Stimulated activated CD4-positive, alpha-beta T cell treated with anti-CD3 and anti-CD28 coated beads, Interleukin-15, amount 100 ng/mL, for 24 hours (primary cell): ENCODE measurements around the gene RLN1.
"Not testable (repeated sequence)": the region's sequence is repeated elsewhere in the genome, so short reads cannot be mapped to it uniquely, and the experiment has no call there.

Experiments
- DNase-seq: peaks from one replicate; pipeline ENCODE4 v3.0.0-alpha.2; 2020

The RLN1 gene

DNA sequence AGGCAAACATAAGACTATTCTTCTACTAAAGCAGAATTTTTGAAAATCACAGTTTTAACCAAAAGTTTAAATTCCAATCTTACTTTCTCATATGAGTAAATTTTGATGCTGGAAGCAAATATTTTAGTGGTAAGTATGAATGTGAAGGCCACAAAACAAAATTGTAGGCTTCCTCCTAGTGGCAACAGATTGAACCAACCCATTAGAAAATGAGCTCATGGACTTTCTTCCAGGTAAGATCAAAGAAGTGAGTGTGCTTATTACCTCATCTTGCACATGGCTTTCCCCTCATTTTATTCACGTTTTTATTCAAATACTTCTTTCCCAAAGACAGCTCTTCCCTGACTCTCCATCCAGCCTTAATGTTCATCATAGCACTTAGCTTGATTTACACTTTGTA is 18.6 kb downstream of the RLN1 start:
- no peak for DNase-seq

DNA sequence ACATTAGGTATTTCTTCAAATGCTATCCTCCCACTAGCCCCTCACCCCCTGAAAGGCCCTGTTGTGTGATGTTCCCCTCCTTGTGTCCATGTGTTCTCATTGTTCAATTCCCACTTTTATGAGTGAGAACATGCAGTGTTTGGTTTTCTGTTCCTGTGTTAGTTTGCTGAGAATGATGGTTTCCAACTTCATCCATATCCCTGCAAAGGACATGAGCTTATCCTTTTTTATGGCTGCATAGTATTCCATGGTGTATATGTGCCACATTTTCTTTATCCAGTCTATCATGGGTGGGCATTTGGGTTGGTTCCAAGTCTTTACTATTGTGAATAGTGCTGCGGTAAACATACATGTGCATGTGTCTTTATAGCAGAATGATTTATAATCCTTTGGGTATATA is 23.3 kb downstream of the RLN1 start:
- DNase-seq = not testable (repeated sequence)

GRCh38 chr9:5315187-5315923 is 24.3 kb downstream of the RLN1 start:
- no peak for DNase-seq

GRCh38 chr9:5310851-5311250 is 28.8 kb downstream of the RLN1 start:
- DNase-seq = no peak

- DNase-seq = no peak
Observed at GRCh38 chr9:5305741-5306140, 33.9 kb downstream of the RLN1 start.

DNA sequence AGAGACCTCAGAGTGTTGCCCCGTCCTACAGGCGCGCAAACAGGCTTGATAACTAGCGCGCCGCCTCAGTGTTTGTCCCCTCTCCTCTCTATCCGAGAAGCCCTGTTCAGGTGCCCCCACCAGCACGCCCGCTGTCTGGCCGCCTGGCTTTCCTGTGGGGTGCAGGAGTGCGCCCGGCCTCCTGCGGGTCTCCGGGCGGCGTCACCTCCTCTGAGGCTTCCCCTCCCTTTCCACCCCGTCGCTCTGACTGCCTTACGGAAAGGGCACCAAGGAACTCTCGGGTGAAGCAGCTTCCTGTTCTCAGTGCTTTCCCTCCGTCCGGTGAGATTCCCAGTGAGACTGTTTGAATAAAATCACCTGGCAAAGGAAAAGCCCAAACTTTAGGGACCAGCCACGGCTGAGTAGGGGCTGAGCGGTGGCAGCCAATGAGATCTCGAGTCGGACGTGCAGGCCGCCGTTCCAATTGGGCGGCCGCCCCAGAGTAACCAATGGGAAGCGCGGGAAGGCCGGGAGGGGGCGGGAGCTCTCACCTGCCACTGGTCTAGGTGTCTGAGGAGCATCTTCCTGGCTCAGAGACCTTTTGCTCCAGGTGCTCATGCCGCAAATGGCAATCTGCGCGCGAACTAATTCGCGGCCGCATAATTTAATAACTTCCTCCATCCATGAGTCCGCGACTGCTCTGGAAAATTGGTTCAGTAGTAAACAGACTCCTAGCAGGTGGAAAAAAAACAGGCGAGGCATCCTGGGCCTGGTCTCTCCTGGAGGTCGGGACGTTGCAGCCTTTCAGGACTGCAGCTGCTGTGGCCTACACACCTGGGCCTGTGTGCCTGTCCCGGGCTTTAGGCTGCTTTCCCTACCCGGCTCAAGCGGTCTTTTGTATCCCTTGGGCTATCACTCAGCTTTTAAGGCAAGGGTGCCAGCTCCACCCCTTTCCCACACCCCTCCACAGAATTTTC is 35.6 kb downstream of the RLN1 start, which contains the start of gene RLN2:
Gene RLN2, minus strand, starts transcription at position 877 of the 956 bp plus-strand sequence. Its CDS starts 136 bp downstream, at position 741.
- DNase-seq = peak; percentile 14

- DNase-seq = no peak
Observed at GRCh38 chr9:5301544-5301943, 38.1 kb downstream of the RLN1 start.

- no peak for DNase-seq
Observed at GRCh38 chr9:5292141-5292540, 47.5 kb downstream of the RLN1 start.

DNA sequence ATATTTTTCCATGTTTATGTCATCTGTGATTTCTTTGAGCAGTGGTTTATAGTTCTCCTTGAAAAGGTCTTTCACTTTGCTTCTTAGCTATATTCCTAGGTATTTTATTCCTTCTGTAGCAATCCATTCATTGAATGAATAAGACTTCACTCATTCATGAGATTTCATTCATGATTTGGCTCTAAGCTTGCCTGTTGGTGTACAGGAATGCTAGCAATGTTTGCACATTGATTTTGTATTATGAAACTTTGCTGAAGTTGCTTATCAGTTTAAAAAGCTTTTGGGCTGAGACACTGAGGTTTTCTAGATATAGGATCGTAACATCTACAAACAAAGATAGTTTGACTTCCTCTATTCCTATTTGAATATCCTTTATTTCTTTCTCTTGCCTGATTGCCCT is 51.1 kb downstream of the RLN1 start:
- no peak for DNase-seq

GRCh38 chr9:5286262-5286661 is 53.4 kb downstream of the RLN1 start:
- DNase-seq = no peak
